ENCODE measurements around the gene TBX22. TPM values are rescaled to one million over a fixed set of nuclear protein-coding genes. Genes with fewer than 3 reads are reported as not detected.
"Not testable (repeated sequence)": the region's sequence is repeated elsewhere in the genome, so short reads cannot be mapped to it uniquely, and the experiment has no call there.

Gene TBX22
- total RNA-seq, 1 experiment from 2014 or later, result not detected

- BruUV-seq (replicated peaks), result no TSS peak
- Histone ChIP-seq H4K20me1 (ENCODE audit: low read length) (no peaks in the 10 kb centered on the region), H3K4me3 (ENCODE audit: low read length) (no peak overlapping the region), H3K36me3 (ENCODE audit: low read depth, low read length) (no peaks in the 10 kb centered on the region), H3K9me3 (ENCODE audit: low read length) (no peaks in the 10 kb centered on the region), H3K27ac (ENCODE audit: low read length) (no peak overlapping the region), H3F3A (ENCODE audit: low read length, unreplicated experiment) (no peaks in the 10 kb centered on the region), H3K9me2 (replicated peaks; ENCODE audit: low read length) (no peaks in the 10 kb centered on the region), H3K9ac (ENCODE audit: low read length) (no peak overlapping the region), H3K79me2 (ENCODE audit: low read length) (no peaks in the 10 kb centered on the region), H3K4me1 (ENCODE audit: insufficient read depth, low read length) (no peaks in the 10 kb centered on the region), H3K27me3 (ENCODE audit: low read length) (peaks cover 4% of the 10 kb centered on the region; the same call in 1 of the 2 replicates), H2AFZ (ENCODE audit: low read length) (no peak overlapping the region), H3K4me2 (ENCODE audit: low read length) (no peak overlapping the region)
- DNase-seq (no peak), ATAC-seq (no peak)
- ChIA-PET CTCF (no interaction called here), POLR2A (ENCODE audit: unreplicated experiment) (no interaction called here)
- intact Hi-C loops (cut with micrococcal nuclease), result no loop called here
- TF ChIP-seq EZH2phosphoT487 (IDR thresholded peaks at IDR 0.05; ENCODE audit: borderline replicate concordance, low read length) (no peak), EZH2 (IDR thresholded peaks at IDR 0.05; ENCODE audit: low read length, unreplicated experiment) (no peak), CTCF (conservative IDR thresholded peaks at IDR 0.05; ENCODE audit: low read depth, low read length) (no peak)
Observed at GRCh38 chrX:80021621-80022020, 7.1 kb downstream of the TBX22 start.

GRCh38 chrX:80022363-80023031 lies 7.9 kb downstream of the TBX22 start:
- BruUV-seq (replicated peaks), result no TSS peak
- Histone ChIP-seq H2AFZ (ENCODE audit: low read length) (no peak overlapping the region), H3F3A (ENCODE audit: low read length, unreplicated experiment) (no peaks in the 10 kb centered on the region), H3K27ac (ENCODE audit: low read length) (no peak overlapping the region), H3K4me1 (ENCODE audit: insufficient read depth, low read length) (no peaks in the 10 kb centered on the region), H3K27me3 (ENCODE audit: low read length) (peaks cover 4% of the 10 kb centered on the region; the same call in 1 of the 2 replicates), H4K20me1 (ENCODE audit: low read length) (no peaks in the 10 kb centered on the region), H3K79me2 (ENCODE audit: low read length) (no peaks in the 10 kb centered on the region), H3K9ac (ENCODE audit: low read length) (no peak overlapping the region), H3K36me3 (ENCODE audit: low read depth, low read length) (no peaks in the 10 kb centered on the region), H3K9me3 (ENCODE audit: low read length) (no peaks in the 10 kb centered on the region), H3K4me3 (ENCODE audit: low read length) (peak overlapping the region; percentile 35), H3K9me2 (replicated peaks; ENCODE audit: low read length) (no peaks in the 10 kb centered on the region), H3K4me2 (ENCODE audit: low read length) (peak overlapping the region; percentile 48)
- TF ChIP-seq EZH2 (IDR thresholded peaks at IDR 0.05; ENCODE audit: low read length, unreplicated experiment), result no peak
- TF ChIP-seq EZH2phosphoT487 (IDR thresholded peaks at IDR 0.05; ENCODE audit: borderline replicate concordance, low read length), result no peak
- TF ChIP-seq CTCF (conservative IDR thresholded peaks at IDR 0.05; ENCODE audit: low read depth, low read length), result no peak
- CTCF ChIA-PET, result no interaction called here
- POLR2A ChIA-PET (ENCODE audit: unreplicated experiment), result no interaction called here
- DNase-seq, result no peak
- no peak for ATAC-seq
- intact Hi-C loops (cut with micrococcal nuclease), result no loop called here

- H3K36me3 ChIP-seq (ENCODE audit: low read depth, low read length), result no peaks in the 10 kb centered on the region
- H3K27me3 ChIP-seq (ENCODE audit: low read length), result peaks cover 4% of the 10 kb centered on the region; the same call in 1 of the 2 replicates
- no peak overlapping the region for H3K4me2 ChIP-seq (ENCODE audit: low read length)
- ChIA-PET POLR2A (ENCODE audit: unreplicated experiment) (interaction anchor here (0.6 kb wide), 1 partner anchor 16 kb away, joined by 3 read pairs; no protein-coding TSS in a partner anchor), CTCF (no interaction called here)
- intact Hi-C loops (cut with micrococcal nuclease), result no loop called here
- TF ChIP-seq EZH2phosphoT487 (IDR thresholded peaks at IDR 0.05; ENCODE audit: borderline replicate concordance, low read length), result no peak
- TF ChIP-seq CTCF (conservative IDR thresholded peaks at IDR 0.05; ENCODE audit: low read depth, low read length), result no peak
- no peak for TF ChIP-seq EZH2 (IDR thresholded peaks at IDR 0.05; ENCODE audit: low read length, unreplicated experiment)
- H3K9me3 ChIP-seq (ENCODE audit: low read length), result no peaks in the 10 kb centered on the region
- no peak overlapping the region for H3K9ac ChIP-seq (ENCODE audit: low read length)
- DNase-seq (no peak), ATAC-seq (no peak)
- H4K20me1 ChIP-seq (ENCODE audit: low read length), result no peaks in the 10 kb centered on the region
- H3K9me2 ChIP-seq (replicated peaks; ENCODE audit: low read length), result no peaks in the 10 kb centered on the region
- no peak overlapping the region for H3K27ac ChIP-seq (ENCODE audit: low read length)
- no peaks in the 10 kb centered on the region for H3F3A ChIP-seq (ENCODE audit: low read length, unreplicated experiment)
- BruUV-seq (replicated peaks), result no TSS peak
- no peaks in the 10 kb centered on the region for H3K4me1 ChIP-seq (ENCODE audit: insufficient read depth, low read length)
- no peak overlapping the region for H2AFZ ChIP-seq (ENCODE audit: low read length)
- H3K79me2 ChIP-seq (ENCODE audit: low read length), result no peaks in the 10 kb centered on the region
- H3K4me3 ChIP-seq (ENCODE audit: low read length), result no peak overlapping the region
Observed at GRCh38 chrX:80026116-80026515, 11.6 kb downstream of the TBX22 start.

- H2AFZ ChIP-seq (ENCODE audit: low read length); intact Hi-C loops (cut with micrococcal nuclease); POLR2A ChIA-PET (ENCODE audit: unreplicated experiment); H3F3A ChIP-seq (ENCODE audit: low read length, unreplicated experiment); H3K9me3 ChIP-seq (ENCODE audit: low read length); DNase-seq; ATAC-seq; H3K4me3 ChIP-seq (ENCODE audit: low read length); H3K9ac ChIP-seq (ENCODE audit: low read length); H3K4me2 ChIP-seq (ENCODE audit: low read length); H3K79me2 ChIP-seq (ENCODE audit: low read length); H3K27me3 ChIP-seq (ENCODE audit: low read length); CTCF ChIA-PET; H3K4me1 ChIP-seq (ENCODE audit: insufficient read depth, low read length); BruUV-seq (replicated peaks); H3K9me2 ChIP-seq (replicated peaks; ENCODE audit: low read length); H4K20me1 ChIP-seq (ENCODE audit: low read length); H3K27ac ChIP-seq (ENCODE audit: low read length); H3K36me3 ChIP-seq (ENCODE audit: low read depth, low read length): not testable (repeated sequence)
Observed at GRCh38 chrX:80066156-80066555, 51.6 kb downstream of the TBX22 start.
